Liver (tissue), 9 donors: Measurements from ENCODE around the gene TSTD2. TPM values are rescaled to one million over a fixed set of nuclear protein-coding genes. Genes with fewer than 3 reads are reported as not detected.

Source experiments
- DNase-seq: peaks from one replicate; pipeline ENCODE4 v3.0.0-alpha.2; 2017; ENCODE audit warnings: low spot score
- H3K27ac ChIP-seq, 2 donors: one replicate each; pipeline ENCODE4 v1.7.0; 2013; ENCODE audit warnings: inconsistent platforms in 2 of 2, low read length in 2 of 2, control low read depth in 1 of 2, low read depth in 1 of 2, mild to moderate bottlenecking in 1 of 2
- H3K27me3 ChIP-seq, 4 donors: one replicate each; pipeline versions ENCODE4 v1.6.1 to v1.7.0; 2013; ENCODE audit warnings: low read length in 3 of 4, inconsistent platforms in 1 of 4, mild to moderate bottlenecking in 1 of 4, moderate library complexity in 1 of 4; ENCODE audit not compliant: control insufficient read depth in 4 of 4, insufficient read depth in 4 of 4
- H3K36me3 ChIP-seq, 4 donors: one replicate each; pipeline versions ENCODE4 v1.6.1 to v1.7.0; 2013; ENCODE audit warnings: low read length in 3 of 4, mild to moderate bottlenecking in 3 of 4, low read depth in 1 of 4, moderate library complexity in 1 of 4; ENCODE audit not compliant: control insufficient read depth in 4 of 4, insufficient read depth in 3 of 4
- H3K4me1 ChIP-seq, 4 donors: one replicate each; pipeline versions ENCODE4 v1.6.1 to v1.7.0; 2013; ENCODE audit warnings: low read length in 3 of 4, mild to moderate bottlenecking in 3 of 4, moderate library complexity in 1 of 4; ENCODE audit not compliant: control insufficient read depth in 4 of 4, insufficient read depth in 4 of 4
- H3K4me3 ChIP-seq, 3 donors: one replicate each; pipeline versions ENCODE4 v1.6.1 to v1.7.0; 2013; ENCODE audit warnings: low read length in 3 of 3, control low read depth in 1 of 3, low read depth in 1 of 3, mild to moderate bottlenecking in 1 of 3
- H3K9ac ChIP-seq, 2 donors: one replicate each; pipeline ENCODE4 v1.7.0; 2013; ENCODE audit warnings: low read length in 2 of 2, mild to moderate bottlenecking in 2 of 2, moderate library complexity in 2 of 2, control low read depth in 1 of 2, low read depth in 1 of 2
- H3K9me3 ChIP-seq, 4 donors: one replicate each; pipeline versions ENCODE4 v1.6.1 to v1.7.0; 2013; ENCODE audit warnings: low read length in 3 of 4; ENCODE audit not compliant: control insufficient read depth in 4 of 4
- ATF3 ChIP-seq: IDR thresholded peaks from 2 replicates; pipeline ENCODE4 v1.6.1; 2016; ENCODE audit warnings: antibody characterized with exemption
- CTCF ChIP-seq: fragments of 150-350 bp; IDR thresholded peaks from 2 replicates; pipeline ENCODE4 v1.5.1; 2017; ENCODE audit warnings: improper control_type of control experiment, low read depth, low read length; ENCODE audit not compliant: missing input control
- FOXA2 ChIP-seq: IDR thresholded peaks from 2 replicates; pipeline ENCODE4 v1.6.1; 2016; ENCODE audit warnings: antibody characterized with exemption
- GABPA ChIP-seq, 2 donors: IDR thresholded peaks in 1 of 2; conservative IDR thresholded peaks in 1 of 2; 2 replicates each; pipeline ENCODE4 v1.6.1; 2016; ENCODE audit warnings: antibody characterized with exemption in 2 of 2, mild to moderate bottlenecking in 1 of 2, moderate library complexity in 1 of 2
- HNF4A ChIP-seq, 2 donors: conservative IDR thresholded peaks; 2 replicates each; pipeline ENCODE4 v1.6.1; 2016; ENCODE audit warnings: antibody characterized with exemption in 2 of 2, mild to moderate bottlenecking in 2 of 2
- JUND ChIP-seq, 2 donors: IDR thresholded peaks; 2 replicates each; pipeline ENCODE4 v1.6.1; 2016; ENCODE audit warnings: antibody characterized with exemption in 2 of 2
- RAD21 ChIP-seq, 2 donors: IDR thresholded peaks; 2 replicates each; pipeline ENCODE4 v1.6.1; 2016; ENCODE audit warnings: antibody characterized with exemption in 2 of 2, mild to moderate bottlenecking in 2 of 2
- RXRA ChIP-seq, 2 donors: IDR thresholded peaks; 2 replicates each; pipeline ENCODE4 v1.6.1; 2017 to 2018; ENCODE audit warnings: antibody characterized with exemption in 2 of 2, mild to moderate bottlenecking in 1 of 2
- SP1 ChIP-seq: IDR thresholded peaks from 2 replicates; pipeline ENCODE4 v1.6.1; 2018; ENCODE audit warnings: antibody characterized with exemption, mild to moderate bottlenecking
- YY1 ChIP-seq: IDR thresholded peaks from 2 replicates; pipeline ENCODE4 v1.6.1; 2016; ENCODE audit warnings: antibody characterized with exemption, mild to moderate bottlenecking
- WGBS: extraction: QIAGEN DNeasy Blood & Tissue Kit; methylation state at CpG from one replicate; pipeline ENCODE4 v1.1.7; 2013; 5-methylcytosine and 5-hydroxymethylcytosine counted together
- polyA plus RNA-seq, 2 donors: library from polyadenylated mRNA; stranded (reverse) in 1 of 2; unstranded in 1 of 2; fragments of 200-250 nt in 1 of 2; fragments of >200 nt in 1 of 2; fragmentation: Nextera tagmentation in 1 of 2; extraction: Ambion mirVana in 1 of 2; gene quantifications; one replicate each; pipeline versions ENCODE4 v1.2.1 to v1.2.3, GENCODE V29; 2013 to 2015
- total RNA-seq, 2 donors: library from RNA; depleted of rRNA; stranded (reverse); fragments of >200 nt; gene quantifications; one replicate each; pipeline ENCODE4 v1.2.3, GENCODE V29; 2014
- TF ChIP-seq, protein P1 (sequence below): IDR thresholded peaks from 2 replicates; pipeline ENCODE4 v1.6.1; 2016; ENCODE audit warnings: antibody characterized with exemption
- donor health status: healthy.
- donor health status: healthy.
- donor health status: healthy.
- donor health status: healthy.
- donor health status: healthy.

TSTD2 gene
- total and polyA plus RNA-seq, 4 donors = 4.6 to 13.8 (median 7.1) TPM

DNA sequence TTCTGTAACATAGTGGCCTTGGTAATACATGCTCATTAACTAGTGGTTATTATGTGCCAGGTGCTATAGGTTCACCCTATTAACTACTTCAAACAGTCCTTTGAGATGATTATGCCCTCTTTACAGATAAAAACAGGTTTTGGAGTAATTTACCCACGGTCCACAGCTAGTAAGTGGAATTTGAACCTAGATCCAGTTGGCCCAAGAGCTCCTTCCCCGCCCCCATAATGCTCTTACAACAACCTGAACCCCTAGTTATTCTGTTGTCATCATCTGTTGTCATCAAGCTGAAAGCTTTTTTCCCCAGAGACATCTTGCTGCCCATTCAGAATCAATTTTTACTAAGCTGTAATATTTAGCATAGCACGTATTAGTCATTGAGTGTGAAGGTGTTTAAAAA is 40.8 kb upstream of the TSTD2 start:
- 74% methylated on average over 3 of the region's 3 CpGs for WGBS
- no peak for TF ChIP-seq RXRA (IDR thresholded peaks at IDR 0.05)
- no peak for TF ChIP-seq ATF3
- TF ChIP-seq HNF4A (conservative IDR thresholded peaks at IDR 0.05) = peak; percentile 50 to 55
- Histone ChIP-seq H3K4me1 (peaks cover 0 to 13% (median under 1%) of the 10 kb centered on the region in 4 donors), H3K9me3 (no peaks in the 10 kb centered on the region), H3K36me3 (peaks cover 17 to 79% (median 59%) of the 10 kb centered on the region in 4 donors), H3K9ac (no peak overlapping the region), H3K27me3 (no peaks in the 10 kb centered on the region), H3K4me3 (no peak overlapping the region), H3K27ac (no peak overlapping the region)
- DNase-seq = no peak

DNA sequence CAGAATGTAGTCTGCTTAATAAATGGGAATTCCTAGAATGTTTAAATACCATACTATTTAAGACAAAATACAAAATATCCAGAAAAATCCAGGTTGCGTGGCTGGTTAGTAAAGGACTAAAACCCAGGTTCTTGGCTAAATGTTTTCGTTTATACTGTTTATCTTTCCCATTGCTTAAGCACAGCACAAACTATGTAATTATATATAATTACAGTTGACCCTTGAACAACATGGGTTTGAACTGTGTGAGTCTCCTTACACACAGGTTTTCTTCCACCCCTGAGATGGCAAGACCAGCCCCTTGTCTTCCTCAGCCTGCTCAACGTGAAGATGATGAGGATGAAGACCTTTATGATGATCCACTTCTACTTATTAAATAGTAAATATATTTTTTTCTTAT is 39.2 kb upstream of the TSTD2 start:
- DNase-seq = no peak
- TF ChIP-seq, protein P1, sequence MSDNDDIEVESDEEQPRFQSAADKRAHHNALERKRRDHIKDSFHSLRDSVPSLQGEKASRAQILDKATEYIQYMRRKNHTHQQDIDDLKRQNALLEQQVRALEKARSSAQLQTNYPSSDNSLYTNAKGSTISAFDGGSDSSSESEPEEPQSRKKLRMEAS = no peak
- TF ChIP-seq YY1 = no peak
- TF ChIP-seq RAD21 (IDR thresholded peaks at IDR 0.05) = no peak
- no peak overlapping the region for H3K9ac ChIP-seq
- peaks cover 22 to 87% (median 71%) of the 10 kb centered on the region in 4 donors for H3K36me3 ChIP-seq
- H3K4me1 ChIP-seq = peaks cover 0 to 13% (median 0%) of the 10 kb centered on the region in 4 donors
- no peak overlapping the region for H3K4me3 ChIP-seq
- no peaks in the 10 kb centered on the region for H3K9me3 ChIP-seq
- WGBS = 85% methylated on average over 3 of the region's 3 CpGs
- no peaks in the 10 kb centered on the region for H3K27me3 ChIP-seq
- no peak overlapping the region for H3K27ac ChIP-seq

- H3K27me3 ChIP-seq = no peaks in the 10 kb centered on the region
- H3K36me3 ChIP-seq = peaks cover 19 to 93% (median 75%) of the 10 kb centered on the region in 4 donors
- no peak overlapping the region for H3K9ac ChIP-seq
- no peak overlapping the region for H3K4me3 ChIP-seq
- H3K9me3 ChIP-seq = no peaks in the 10 kb centered on the region
- H3K4me1 ChIP-seq = peaks cover 0 to 13% (median 0%) of the 10 kb centered on the region in 4 donors
- DNase-seq = no peak
- WGBS = 86% methylated on average over 3 of the region's 3 CpGs
- no peak for TF ChIP-seq FOXA2
- no peak for TF ChIP-seq SP1
- TF ChIP-seq ATF3 = no peak
- TF ChIP-seq HNF4A (conservative IDR thresholded peaks at IDR 0.05) = no peak
- no peak for TF ChIP-seq JUND (IDR thresholded peaks at IDR 0.05)
- TF ChIP-seq, protein P1 = no peak
- no peak for TF ChIP-seq GABPA (IDR thresholded peaks at IDR 0.05 in 1 of 2, conservative IDR thresholded peaks at IDR 0.05 in 1 of 2)
- no peak for TF ChIP-seq CTCF
- no peak overlapping the region for H3K27ac ChIP-seq
Observed at GRCh38 chr9:97670586-97670985, 37.4 kb upstream of the TSTD2 start.
